Lung (tissue), 12 donors: Measurements from ENCODE around the gene BCOR. TPM values are rescaled to one million over a fixed set of nuclear protein-coding genes. Genes with fewer than 3 reads are reported as not detected.

Experiments used
- ATAC-seq: fragments of 200-7000 bp; cut with Tn5 transposase; one replicate; pipeline ENCODE4 v1.9.1; 2020; ENCODE audit warnings: moderate number of reproducible peaks; ENCODE audit not compliant: insufficient read depth, low FRiP score
- DNase-seq, 3 donors: peaks; one replicate each; pipeline ENCODE4 v3.0.0-alpha.2; 2013 to 2017
- H3K27ac ChIP-seq, 2 donors: one replicate each; pipeline ENCODE4 v1.5.1; 2013; ENCODE audit warnings: mild to moderate bottlenecking in 2 of 2, moderate library complexity in 2 of 2, control low read depth in 1 of 2, inconsistent platforms in 1 of 2, low read depth in 1 of 2, low read length in 1 of 2
- H3K27me3 ChIP-seq, 3 donors: one replicate each; pipeline ENCODE4 v1.5.1; 2013; ENCODE audit warnings: low read length in 2 of 3; ENCODE audit not compliant: control insufficient read depth in 3 of 3, insufficient read depth in 3 of 3
- H3K36me3 ChIP-seq, 4 donors: one replicate each; pipeline ENCODE4 v1.5.1; 2013; ENCODE audit warnings: low read length in 4 of 4, mild to moderate bottlenecking in 1 of 4, moderate library complexity in 1 of 4; ENCODE audit not compliant: control insufficient read depth in 4 of 4, insufficient read depth in 4 of 4
- H3K4me1 ChIP-seq, 5 donors: one replicate each; pipeline ENCODE4 v1.5.1; 2013; ENCODE audit warnings: low read length in 5 of 5, mild to moderate bottlenecking in 2 of 5, moderate library complexity in 1 of 5; ENCODE audit not compliant: control insufficient read depth in 5 of 5, insufficient read depth in 5 of 5
- H3K4me3 ChIP-seq: one replicate; pipeline ENCODE4 v1.5.1; 2013; ENCODE audit warnings: mild to moderate bottlenecking, control low read depth, moderate library complexity
- H3K9ac ChIP-seq, 2 donors: one replicate each; pipeline ENCODE4 v1.5.1; 2013; ENCODE audit warnings: low read length in 2 of 2, control low read depth in 1 of 2; ENCODE audit not compliant: insufficient read depth in 1 of 2
- H3K9me3 ChIP-seq, 4 donors: one replicate each; pipeline ENCODE4 v1.5.1; 2013; ENCODE audit warnings: low read length in 3 of 4, mild to moderate bottlenecking in 1 of 4, moderate library complexity in 1 of 4; ENCODE audit not compliant: control insufficient read depth in 4 of 4, insufficient read depth in 3 of 4
- WGBS, 2 donors: extraction: QIAGEN DNeasy Blood & Tissue Kit; methylation state at CpG; one replicate each; pipeline ENCODE4 v1.1.7; 2013; 5-methylcytosine and 5-hydroxymethylcytosine counted together
- polyA plus RNA-seq, 2 donors: library from polyadenylated mRNA; stranded (reverse); fragments of 200-250 nt; gene quantifications; one replicate each; pipeline ENCODE4 v1.2.1, GENCODE V29; 2013
- total RNA-seq, 2 donors: library from RNA; depleted of rRNA in 1 of 2; stranded (reverse); fragments of >200 nt in 1 of 2; gene quantifications; one replicate each; pipeline ENCODE4 v1.2.1, GENCODE V29; 2014 to 2021
- TF ChIP-seq, protein P1 (sequence below): IDR thresholded peaks from 2 replicates; pipeline ENCODE4 v1.5.1; 2012; ENCODE audit warnings: mild to moderate bottlenecking; ENCODE audit errors: control extremely low read depth, extremely low read depth
- donor health status: control.
- donor health status: control.
- donor health status: Bipolar disorder and iron deficiency.
- donor health status: healthy.
- donor health status: DM: yes; HTN: yes; CAD: no.

Gene BCOR
- total and polyA plus RNA-seq, 4 donors = 10.8 to 67.2 (median 15.9) TPM

DNA sequence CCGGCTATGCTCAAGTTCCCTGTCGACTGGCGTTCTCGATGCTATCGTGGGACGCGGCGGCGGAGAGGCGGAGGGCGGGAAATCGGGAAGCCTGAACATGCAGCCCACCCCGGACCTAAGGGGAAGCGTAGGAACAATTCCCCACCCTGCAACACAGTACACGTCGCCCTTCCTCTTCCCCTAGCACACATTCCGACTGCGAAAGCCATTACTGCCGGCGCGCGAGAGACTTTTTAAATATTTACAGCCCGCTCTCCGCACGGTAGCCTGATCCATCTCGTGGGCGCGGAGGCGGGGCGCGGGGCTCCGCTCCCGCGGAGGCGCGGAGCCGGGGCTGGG lies 48.1 kb upstream of the BCOR start:
- H3K27ac ChIP-seq = peak overlapping the region in 1 of 2 donors; percentile 11
- peaks cover 0 to 4% (median 0%) of the 10 kb centered on the region in 4 donors for H3K9me3 ChIP-seq
- TF ChIP-seq, protein P1, sequence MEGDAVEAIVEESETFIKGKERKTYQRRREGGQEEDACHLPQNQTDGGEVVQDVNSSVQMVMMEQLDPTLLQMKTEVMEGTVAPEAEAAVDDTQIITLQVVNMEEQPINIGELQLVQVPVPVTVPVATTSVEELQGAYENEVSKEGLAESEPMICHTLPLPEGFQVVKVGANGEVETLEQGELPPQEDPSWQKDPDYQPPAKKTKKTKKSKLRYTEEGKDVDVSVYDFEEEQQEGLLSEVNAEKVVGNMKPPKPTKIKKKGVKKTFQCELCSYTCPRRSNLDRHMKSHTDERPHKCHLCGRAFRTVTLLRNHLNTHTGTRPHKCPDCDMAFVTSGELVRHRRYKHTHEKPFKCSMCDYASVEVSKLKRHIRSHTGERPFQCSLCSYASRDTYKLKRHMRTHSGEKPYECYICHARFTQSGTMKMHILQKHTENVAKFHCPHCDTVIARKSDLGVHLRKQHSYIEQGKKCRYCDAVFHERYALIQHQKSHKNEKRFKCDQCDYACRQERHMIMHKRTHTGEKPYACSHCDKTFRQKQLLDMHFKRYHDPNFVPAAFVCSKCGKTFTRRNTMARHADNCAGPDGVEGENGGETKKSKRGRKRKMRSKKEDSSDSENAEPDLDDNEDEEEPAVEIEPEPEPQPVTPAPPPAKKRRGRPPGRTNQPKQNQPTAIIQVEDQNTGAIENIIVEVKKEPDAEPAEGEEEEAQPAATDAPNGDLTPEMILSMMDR = no peak
- 0 to 11% methylated on average over 4 to 37 of the region's 37 CpGs for WGBS, 2 donors
- H3K36me3 ChIP-seq = no peaks in the 10 kb centered on the region
- peak overlapping the region in 1 of 2 donors; percentile 8 for H3K9ac ChIP-seq
- DNase-seq (no peak), ATAC-seq (no peak)
- peaks cover 11 to 39% (median 29%) of the 10 kb centered on the region in 3 donors for H3K27me3 ChIP-seq
- peaks cover 3 to 54% (median 17%) of the 10 kb centered on the region in 5 donors for H3K4me1 ChIP-seq
- no peak overlapping the region for H3K4me3 ChIP-seq

DNA sequence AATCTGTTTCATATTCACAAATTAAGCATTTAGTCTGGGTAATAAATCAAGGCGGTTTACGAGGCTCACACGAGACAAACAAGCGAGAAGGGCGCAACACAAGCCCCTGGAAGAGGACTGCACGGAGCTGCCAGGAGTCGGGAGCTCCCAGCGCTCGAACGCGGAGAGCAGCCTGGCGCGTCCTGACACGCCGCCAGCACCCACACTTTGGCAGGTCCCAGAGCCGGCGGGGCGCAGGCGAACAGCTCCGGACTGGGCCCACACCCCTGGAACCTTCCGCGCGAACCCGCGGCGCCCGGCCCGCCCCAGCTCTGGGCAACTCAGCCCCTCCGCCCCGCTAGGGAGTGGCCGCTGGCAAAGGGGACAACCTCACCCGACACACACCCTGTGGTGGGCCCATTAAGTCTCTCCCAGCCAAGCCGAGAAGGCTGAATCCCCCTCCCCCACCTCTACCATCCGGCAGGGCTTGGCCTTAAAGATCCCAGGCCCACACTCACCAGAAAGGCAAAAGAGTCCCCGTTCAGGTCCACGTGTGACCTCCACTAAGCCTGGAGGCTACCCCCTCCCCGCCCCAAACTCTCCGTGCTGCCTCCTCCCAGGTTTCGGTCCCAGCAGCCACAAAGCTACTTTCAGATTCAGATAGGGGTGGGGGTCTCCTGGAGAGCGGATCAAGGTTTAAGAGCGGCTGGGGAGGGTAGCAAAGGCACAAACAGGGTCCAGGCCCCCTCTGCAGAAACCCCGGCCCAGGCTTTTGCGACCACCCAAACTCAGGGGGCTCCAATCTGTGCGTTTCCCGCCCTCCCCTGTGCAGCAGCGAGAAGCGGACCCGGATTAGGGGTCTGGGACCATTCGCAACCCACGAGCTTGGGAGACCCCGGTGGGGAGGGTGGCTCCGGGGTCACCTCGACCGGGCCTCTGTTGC lies 47.5 kb upstream of the BCOR start:
- TF ChIP-seq, protein P1 = no peak
- H3K36me3 ChIP-seq = no peaks in the 10 kb centered on the region
- no peak overlapping the region for H3K4me3 ChIP-seq
- peaks cover 3 to 57% (median 17%) of the 10 kb centered on the region in 5 donors for H3K4me1 ChIP-seq
- H3K27me3 ChIP-seq = peaks cover 11 to 35% (median 25%) of the 10 kb centered on the region in 3 donors
- peak in 1 of 3 donors; percentile 20 for DNase-seq
- peaks cover 0 to 4% (median 0%) of the 10 kb centered on the region in 4 donors for H3K9me3 ChIP-seq
- no peak for ATAC-seq
- 20% methylated on average over 33 to 54 of the region's 54 CpGs for WGBS, 2 donors
- no peak overlapping the region for H3K27ac ChIP-seq
- no peak overlapping the region for H3K9ac ChIP-seq

DNA sequence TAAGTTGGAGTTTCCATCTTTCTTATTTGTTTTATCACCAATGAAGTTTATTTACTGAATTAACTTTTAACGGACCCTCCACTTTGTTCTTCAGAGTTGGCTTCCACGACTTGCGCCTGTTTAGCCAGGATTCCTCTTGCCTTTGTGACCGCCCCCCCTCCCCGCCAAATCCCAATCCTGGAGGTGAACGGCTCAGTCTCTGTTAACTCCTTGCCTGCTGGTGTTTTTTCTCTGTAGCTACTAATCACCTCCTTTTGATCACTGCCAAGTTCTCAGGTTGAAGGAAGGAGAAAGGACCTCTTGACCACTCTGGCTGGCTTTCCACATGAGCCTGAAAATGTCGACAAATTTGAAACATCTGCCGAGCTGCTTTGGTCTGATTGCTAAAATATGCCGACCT lies 46.8 kb upstream of the BCOR start:
- ATAC-seq = no peak
- DNase-seq = no peak
- peaks cover 11 to 33% (median 23%) of the 10 kb centered on the region in 3 donors for H3K27me3 ChIP-seq
- H3K9me3 ChIP-seq = peaks cover 0 to 4% (median 0%) of the 10 kb centered on the region in 4 donors
- H3K4me3 ChIP-seq = no peak overlapping the region
- WGBS, 2 donors = 34 to 60% methylated on average over 9 of the region's 9 CpGs
- H3K4me1 ChIP-seq = peaks cover 3 to 55% (median 17%) of the 10 kb centered on the region in 5 donors
- no peak overlapping the region for H3K27ac ChIP-seq
- TF ChIP-seq, protein P1 = no peak
- H3K36me3 ChIP-seq = no peaks in the 10 kb centered on the region
- H3K9ac ChIP-seq = no peak overlapping the region
